Uterus (tissue), 4 donors: ENCODE data around the gene CDC42SE2. TPM values are rescaled to one million over a fixed set of nuclear protein-coding genes. Genes with fewer than 3 reads are reported as not detected.

Experiments
- DNase-seq, 2 donors: peaks; one replicate each; pipeline ENCODE4 v3.0.0-alpha.2; 2019 to 2020
- H3K27ac ChIP-seq, 2 donors: fragments of 200-600 bp; sonication (generic); 1 replicate in 1 of 2; 2 replicates in 1 of 2; pipeline ENCODE4 v1.5.1; 2016 to 2018
- H3K27me3 ChIP-seq, 2 donors: fragments of 200-600 bp; sonication (generic); one replicate each; pipeline ENCODE4 v1.5.1; 2018 to 2019; ENCODE audit warnings: control low read depth in 1 of 2
- H3K36me3 ChIP-seq, 2 donors: fragments of 200-600 bp; sonication (generic); one replicate each; pipeline ENCODE4 v1.5.1; 2019; ENCODE audit warnings: control low read depth in 1 of 2
- H3K4me1 ChIP-seq, 2 donors: fragments of 200-600 bp; sonication (generic); one replicate each; pipeline ENCODE4 v1.5.1; 2018 to 2019; ENCODE audit warnings: control low read depth in 1 of 2
- H3K4me3 ChIP-seq, 2 donors: fragments of 200-600 bp; sonication (generic); 1 replicate in 1 of 2; 2 replicates in 1 of 2; pipeline ENCODE4 v1.5.1; 2018 to 2019; ENCODE audit warnings: mild to moderate bottlenecking in 1 of 2
- H3K9me3 ChIP-seq, 2 donors: fragments of 200-600 bp; sonication (generic); one replicate each; pipeline ENCODE4 v1.5.1; 2019; ENCODE audit warnings: control low read depth in 1 of 2
- CTCF ChIP-seq, 4 experiments: fragments of 200-600 bp in 2 of 4; fragments of 450-650 bp in 2 of 4; sonication (generic) in 2 of 4; IDR thresholded peaks; one replicate each; pipeline ENCODE4 v1.5.1; 2016 to 2019; ENCODE audit warnings: antibody characterized with exemption in 4 of 4, mild to moderate bottlenecking in 2 of 4, moderate library complexity in 1 of 4
- POLR2A ChIP-seq, 2 donors: fragments of 450-650 bp; IDR thresholded peaks; one replicate each; pipeline ENCODE4 v1.6.1; 2016; ENCODE audit warnings: antibody characterized with exemption in 2 of 2, mild to moderate bottlenecking in 1 of 2, moderate library complexity in 1 of 2
- intact Hi-C: fragments of 100-400 bp; cut with DNase I; formaldehyde crosslinking; loops from one replicate; pipeline ENCODE4 v1.15.1; 2023; ENCODE audit warnings: low total_unique reads
- total RNA-seq, 4 donors: library from RNA; depleted of rRNA in 3 of 4; stranded (reverse); fragments of >200 nt in 3 of 4; gene quantifications; one replicate each; pipeline versions ENCODE4 v1.1.0 to v1.2.4, GENCODE V29; 2014 to 2023
- donor health status: DM: yes; HTN: yes; CAD: no.

The CDC42SE2 gene
- total RNA-seq = 10 to 100 TPM in 3 of 4 donors, 1 to 10 TPM in 1; 4.6 to 62.8 (median 21.9) TPM

GRCh38 chr5:131263648-131264450, at the start of gene CDC42SE2:
CDC42SE2 (plus strand) TSS chr5:131264053; CDS start chr5:131359494, 95,441 bp downstream.
- peak within 1 kb of the TSS; percentile 62 to 81 for H3K4me3 ChIP-seq
- H3K9me3 ChIP-seq = no peaks in the 10 kb centered on the region
- H3K4me1 ChIP-seq = peaks cover 0 to 6% of the 10 kb centered on the region in 2 donors
- H3K27ac ChIP-seq = peak within 1 kb of the TSS; percentile 87
- no peaks in the 10 kb centered on the region for H3K27me3 ChIP-seq
- intact Hi-C loops = no loop called here
- H3K36me3 ChIP-seq = no peaks in the 10 kb centered on the region
- peak; percentile 79 to 85 for DNase-seq
- TF ChIP-seq CTCF (IDR thresholded peaks at IDR 0.05) (peak in 1 of 4 experiments; percentile 4), POLR2A (IDR thresholded peaks at IDR 0.05) (peak; percentile 87 to 96)

DNA sequence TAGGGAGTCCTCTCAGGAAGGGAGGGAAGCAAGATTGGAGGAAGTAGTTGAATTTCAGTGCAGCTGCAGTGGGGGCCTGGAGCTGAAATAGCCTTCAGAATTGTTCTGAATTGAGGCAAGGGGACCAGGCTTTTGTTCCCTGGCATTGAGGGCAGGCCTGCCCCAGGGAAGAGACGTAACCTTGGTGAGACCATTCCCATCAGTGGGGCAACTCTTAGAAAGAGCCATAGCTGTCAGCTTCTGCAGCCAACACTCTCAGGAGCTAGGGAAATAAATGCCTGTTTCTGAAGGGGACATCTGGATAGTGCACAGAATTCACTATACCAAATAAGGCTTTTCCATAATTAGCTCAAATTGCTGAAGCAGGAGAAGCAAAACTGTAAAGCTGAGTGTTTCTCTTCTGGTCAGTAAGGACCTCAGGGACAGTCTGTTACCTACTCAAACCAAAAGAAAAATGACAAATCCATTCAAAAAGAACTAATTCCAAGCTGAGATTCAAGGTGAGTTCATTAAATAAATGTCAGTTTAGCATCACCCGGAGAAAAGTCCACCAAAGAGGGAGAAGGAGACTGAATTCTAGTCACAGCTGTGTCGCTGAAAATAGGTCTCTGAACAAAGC, 49.1 kb upstream of the CDC42SE2 start:
- intact Hi-C loops = no loop called here
- no peaks in the 10 kb centered on the region for H3K9me3 ChIP-seq
- TF ChIP-seq CTCF (IDR thresholded peaks at IDR 0.05) (no peak), POLR2A (IDR thresholded peaks at IDR 0.05) (no peak)
- H3K4me1 ChIP-seq = no peaks in the 10 kb centered on the region
- no peak for DNase-seq
- no peaks in the 10 kb centered on the region for H3K27me3 ChIP-seq
- no peak overlapping the region for H3K4me3 ChIP-seq
- no peak overlapping the region for H3K27ac ChIP-seq
- no peaks in the 10 kb centered on the region for H3K36me3 ChIP-seq

DNA sequence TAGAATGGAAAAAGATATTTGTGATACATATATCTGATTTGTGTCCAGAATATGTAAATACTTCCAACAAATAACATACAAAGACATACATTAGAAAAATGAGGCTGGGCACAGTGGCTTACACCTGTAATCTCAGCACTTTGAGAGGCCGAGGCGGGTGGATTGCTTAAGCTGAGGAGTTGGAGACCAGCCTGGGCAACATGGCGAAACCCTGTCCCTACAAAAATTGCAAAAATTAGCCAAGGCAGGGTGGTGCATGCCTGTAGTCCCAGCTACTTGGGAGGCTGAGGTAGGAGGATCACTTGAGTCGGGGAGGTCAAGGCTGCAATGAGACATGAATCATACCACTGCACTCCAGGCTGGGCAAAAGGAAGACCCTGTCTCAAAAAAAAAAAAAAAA, 46.1 kb upstream of the CDC42SE2 start:
- H3K27me3 ChIP-seq = no peaks in the 10 kb centered on the region
- no peak overlapping the region for H3K27ac ChIP-seq
- no peaks in the 10 kb centered on the region for H3K4me1 ChIP-seq
- no peaks in the 10 kb centered on the region for H3K36me3 ChIP-seq
- no peak overlapping the region for H3K4me3 ChIP-seq
- no peak for TF ChIP-seq CTCF (IDR thresholded peaks at IDR 0.05)
- no peak for TF ChIP-seq POLR2A (IDR thresholded peaks at IDR 0.05)
- no peak for DNase-seq
- intact Hi-C loops = no loop called here
- H3K9me3 ChIP-seq = no peaks in the 10 kb centered on the region

- no peaks in the 10 kb centered on the region for H3K4me1 ChIP-seq
- TF ChIP-seq POLR2A (IDR thresholded peaks at IDR 0.05) = no peak
- no peak for TF ChIP-seq CTCF (IDR thresholded peaks at IDR 0.05)
- H3K4me3 ChIP-seq = no peak overlapping the region
- intact Hi-C loops = no loop called here
- no peak overlapping the region for H3K27ac ChIP-seq
- DNase-seq = no peak
- no peaks in the 10 kb centered on the region for H3K9me3 ChIP-seq
- no peaks in the 10 kb centered on the region for H3K36me3 ChIP-seq
- no peaks in the 10 kb centered on the region for H3K27me3 ChIP-seq
These were observed 45.5 kb upstream of the CDC42SE2 start for GRCh38 chr5:131218392-131218791.

DNA sequence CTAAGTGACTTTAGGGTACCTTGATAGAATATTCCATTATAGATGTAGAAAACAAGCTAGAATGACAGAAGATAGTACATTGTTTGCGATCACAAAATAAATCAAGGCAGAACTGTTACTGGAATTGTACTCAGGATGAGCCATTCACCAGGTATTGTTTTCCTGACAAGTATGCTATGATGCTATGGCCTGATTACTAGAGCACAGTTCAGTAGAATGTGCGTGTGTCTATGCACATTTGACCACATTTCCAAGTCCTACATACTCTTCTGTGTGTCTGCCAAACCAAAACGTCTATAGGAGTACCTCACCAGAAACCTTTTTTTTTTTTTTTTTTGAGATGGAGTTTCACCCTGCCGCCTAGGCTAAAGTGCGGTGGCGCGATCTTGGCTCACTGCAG, 43.3 kb upstream of the CDC42SE2 start:
- intact Hi-C loops = no loop called here
- no peaks in the 10 kb centered on the region for H3K4me1 ChIP-seq

More for the DNA sequence above, 43.3 kb upstream of the CDC42SE2 start:
- Histone ChIP-seq H3K9me3 (no peaks in the 10 kb centered on the region), H3K27me3 (no peaks in the 10 kb centered on the region), H3K4me3 (no peak overlapping the region), H3K27ac (no peak overlapping the region), H3K36me3 (no peaks in the 10 kb centered on the region)
- TF ChIP-seq POLR2A (IDR thresholded peaks at IDR 0.05) = no peak
- no peak for TF ChIP-seq CTCF (IDR thresholded peaks at IDR 0.05)
- DNase-seq = no peak
